Neural cell (in vitro differentiated cells): ENCODE measurements around the gene BCL6B. TPM values are rescaled to one million over a fixed set of nuclear protein-coding genes. Genes with fewer than 3 reads are reported as not detected.

Experiments used
- polyA plus RNA-seq: library from polyadenylated mRNA; depleted of rRNA; stranded (reverse); fragments of >200 nt; gene quantifications from 2 replicates; pipeline ENCODE4 v1.2.3, GENCODE V29; 2014
- small RNA-seq, 3 experiments: library from RNA; depleted of rRNA; stranded (forward); fragments of <200 nt; gene quantifications; one replicate each; pipeline ENCODE3, GENCODE V24; 2012

Gene BCL6B
- polyA plus RNA-seq, 1 donor from 2014 or later, result not detected

Small RNA genes within 50 kb of the gene (small RNA-seq; reads per million reads assigned to genes)
- 0 reads per million in 3 experiments for gene AC120057.1

Other genes with a start within 250 kb of the BCL6B start
- gene FBXO39, start 246.8 kb upstream of the BCL6B start, polyA plus RNA-seq, result not detected in 2 replicates
- 0.06 TPM in 1 of 2 replicates, not detected in the other for gene TEKT1, start 191.3 kb upstream of the BCL6B start, polyA plus RNA-seq
- gene ALOX12, start 27.0 kb upstream of the BCL6B start, polyA plus RNA-seq, result not detected in 2 replicates
- 122 and 136 TPM in 2 replicates for gene RNASEK, start 10.4 kb upstream of the BCL6B start, polyA plus RNA-seq
- 0.90 TPM in 1 of 2 replicates, not detected in the other for gene SLC16A13, start 13.0 kb downstream of the BCL6B start, polyA plus RNA-seq
- gene SLC16A11, start 21.0 kb downstream of the BCL6B start, polyA plus RNA-seq, result not detected in 2 replicates
- gene CLEC10A, start 57.2 kb downstream of the BCL6B start, polyA plus RNA-seq, result not detected in 2 replicates
- gene ASGR2, start 91.8 kb downstream of the BCL6B start, polyA plus RNA-seq, result not detected in 2 replicates
- gene ASGR1, start 156.3 kb downstream of the BCL6B start, polyA plus RNA-seq, result 75.6 and 80.2 TPM in 2 replicates
- gene DLG4, start 196.8 kb downstream of the BCL6B start, polyA plus RNA-seq, result 126 and 145 TPM in 2 replicates
- gene ACADVL, start 196.9 kb downstream of the BCL6B start, polyA plus RNA-seq, result 397 and 483 TPM in 2 replicates
- 41.1 and 59.2 TPM in 2 replicates for gene DVL2, start 211.5 kb downstream of the BCL6B start, polyA plus RNA-seq
- gene PHF23, start 216.4 kb downstream of the BCL6B start, polyA plus RNA-seq, result 55.7 and 60.3 TPM in 2 replicates
- 384 and 512 TPM in 2 replicates for gene GABARAP, start 219.4 kb downstream of the BCL6B start, polyA plus RNA-seq
- 37.3 and 39.4 TPM in 2 replicates for gene CTDNEP1, start 228.7 kb downstream of the BCL6B start, polyA plus RNA-seq
- gene ELP5, start 229.2 kb downstream of the BCL6B start, polyA plus RNA-seq, result 82.7 and 99.5 TPM in 2 replicates
- 0.27 TPM in 1 of 2 replicates, not detected in the other for gene CLDN7, start 239.4 kb downstream of the BCL6B start, polyA plus RNA-seq